ENCODE results near the gene CIDEA. TPM values are rescaled to one million over a fixed set of nuclear protein-coding genes. Genes with fewer than 3 reads are reported as not detected.
"Not testable (repeated sequence)": the region's sequence is repeated elsewhere in the genome, so short reads cannot be mapped to it uniquely, and the experiment has no call there.

CIDEA gene
- total and polyA plus RNA-seq, 4 donors, result 0.57 to 0.58 TPM; not detected in 2

DNA sequence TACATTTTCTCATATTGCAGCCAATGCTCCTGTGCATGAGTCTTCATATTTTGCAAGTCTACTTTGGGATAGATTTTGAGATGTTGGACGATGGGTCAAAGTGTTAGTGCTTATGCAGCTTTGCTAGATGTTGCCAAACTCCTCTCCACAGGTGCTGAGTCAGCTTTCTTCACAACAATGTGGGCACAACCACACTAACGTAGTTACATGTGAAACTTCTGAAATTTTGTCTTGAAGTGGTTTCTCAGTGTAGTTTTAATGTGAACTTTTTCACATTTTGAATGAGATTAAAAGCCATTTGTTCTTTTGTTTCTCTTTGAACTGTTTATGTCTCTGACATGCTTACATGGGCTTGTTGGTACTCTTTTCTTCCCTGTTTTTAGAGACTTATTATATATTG lies 27.4 kb upstream of the CIDEA start:
- ATAC-seq (ENCODE audit: low FRiP score); H3K27ac ChIP-seq (ENCODE audit: low read depth in 1 of 2, low read length in 2 of 2); H3K4me1 ChIP-seq (ENCODE audit: control insufficient read depth in 1 of 2, insufficient read depth in 2 of 2, low read length in 2 of 2); H3K4me3 ChIP-seq (ENCODE audit: low read length in 2 of 2); H3K27me3 ChIP-seq (ENCODE audit: control insufficient read depth in 1 of 2, insufficient read depth in 2 of 2, low read length in 1 of 2); DNase-seq; H3K9me3 ChIP-seq (ENCODE audit: control insufficient read depth, low read length); H3K36me3 ChIP-seq (ENCODE audit: control insufficient read depth in 1 of 2, insufficient read depth in 2 of 2, low read length in 1 of 2); intact Hi-C loops (cut with DNase I): not testable (repeated sequence)
- 78 to 100% methylated on average over 1 of the region's 2 CpGs for WGBS, 2 donors

DNA sequence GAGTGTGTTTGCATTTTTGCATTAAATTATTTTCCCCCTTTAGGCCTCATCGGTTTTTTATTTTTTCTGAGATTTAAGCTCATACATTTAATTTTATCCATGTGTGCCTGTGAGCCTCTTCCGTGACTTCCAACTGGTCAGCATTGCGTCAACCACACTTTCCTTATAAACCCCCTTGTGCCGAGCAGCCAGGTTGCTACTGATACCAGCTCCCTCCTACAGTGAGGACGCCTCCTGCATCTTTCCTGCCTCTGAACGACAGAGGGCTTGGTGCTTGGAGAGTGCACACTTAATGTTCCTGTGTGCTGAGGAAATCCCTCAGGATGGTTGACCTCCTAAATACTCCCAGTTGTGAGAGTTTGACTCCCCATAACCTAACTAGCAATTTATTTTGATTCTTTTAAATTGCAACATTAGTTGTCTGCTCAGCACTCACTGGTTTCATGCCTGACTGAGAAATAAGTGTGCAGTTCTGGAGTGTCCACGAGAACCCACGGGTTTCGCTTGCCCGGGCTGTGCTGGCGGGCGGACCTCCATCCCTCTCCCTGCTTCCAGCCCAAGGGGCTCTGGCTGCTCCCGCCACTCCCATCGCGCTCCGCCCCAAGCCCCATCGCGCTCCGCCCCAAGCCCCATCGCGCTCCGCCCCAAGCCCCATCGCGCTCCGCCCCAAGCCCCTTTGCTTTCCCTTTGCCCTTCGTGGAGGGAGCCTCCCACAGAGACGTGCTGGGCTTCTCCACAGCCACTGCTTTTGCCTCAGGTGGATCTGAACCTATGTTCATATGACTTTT lies 26.6 kb upstream of the CIDEA start:
- H3K27me3 ChIP-seq (ENCODE audit: control insufficient read depth in 1 of 2, insufficient read depth in 2 of 2, low read length in 1 of 2); DNase-seq; H3K9me3 ChIP-seq (ENCODE audit: control insufficient read depth, low read length); ATAC-seq (ENCODE audit: low FRiP score); H3K4me1 ChIP-seq (ENCODE audit: control insufficient read depth in 1 of 2, insufficient read depth in 2 of 2, low read length in 2 of 2); H3K36me3 ChIP-seq (ENCODE audit: control insufficient read depth in 1 of 2, insufficient read depth in 2 of 2, low read length in 1 of 2); H3K27ac ChIP-seq (ENCODE audit: low read depth in 1 of 2, low read length in 2 of 2); intact Hi-C loops (cut with DNase I); H3K4me3 ChIP-seq (ENCODE audit: low read length in 2 of 2): not testable (repeated sequence)
- WGBS, 2 donors, result 43 to 53% methylated on average over 13 to 15 of the region's 27 CpGs

GRCh38 chr18:12228308-12228707 lies 25.9 kb upstream of the CIDEA start:
- H3K4me3 ChIP-seq (ENCODE audit: low read length in 2 of 2); intact Hi-C loops (cut with DNase I); DNase-seq; H3K9me3 ChIP-seq (ENCODE audit: control insufficient read depth, low read length); H3K27me3 ChIP-seq (ENCODE audit: control insufficient read depth in 1 of 2, insufficient read depth in 2 of 2, low read length in 1 of 2); H3K4me1 ChIP-seq (ENCODE audit: control insufficient read depth in 1 of 2, insufficient read depth in 2 of 2, low read length in 2 of 2); H3K27ac ChIP-seq (ENCODE audit: low read depth in 1 of 2, low read length in 2 of 2); ATAC-seq (ENCODE audit: low FRiP score); H3K36me3 ChIP-seq (ENCODE audit: control insufficient read depth in 1 of 2, insufficient read depth in 2 of 2, low read length in 1 of 2): not testable (repeated sequence)
- 13 to 16% methylated on average over 3 of the region's 3 CpGs for WGBS, 2 donors

DNA sequence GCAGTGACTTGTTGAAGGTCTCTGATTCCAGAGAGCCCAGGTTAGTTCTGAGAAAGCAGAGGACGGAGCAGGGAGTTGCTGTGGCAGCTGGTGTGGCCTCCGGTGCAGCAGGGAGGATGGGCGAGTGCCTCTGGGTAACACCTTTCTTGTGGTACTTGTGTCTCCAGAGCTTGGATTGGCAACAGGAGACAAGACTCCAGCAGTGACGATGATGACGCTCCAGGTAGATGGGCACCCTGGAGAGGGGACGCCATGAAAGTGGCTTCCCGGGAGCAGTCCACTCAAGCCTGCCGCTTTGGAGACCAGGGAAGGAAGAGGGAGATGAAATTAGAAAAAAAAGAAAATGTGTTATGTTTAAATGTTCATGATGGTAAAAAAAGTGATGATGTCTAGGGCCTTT lies 23.6 kb upstream of the CIDEA start:
- not testable (repeated sequence) for DNase-seq; H3K4me3 ChIP-seq (ENCODE audit: low read length in 2 of 2); H3K9me3 ChIP-seq (ENCODE audit: control insufficient read depth, low read length); H3K27ac ChIP-seq (ENCODE audit: low read depth in 1 of 2, low read length in 2 of 2); H3K36me3 ChIP-seq (ENCODE audit: control insufficient read depth in 1 of 2, insufficient read depth in 2 of 2, low read length in 1 of 2); H3K27me3 ChIP-seq (ENCODE audit: control insufficient read depth in 1 of 2, insufficient read depth in 2 of 2, low read length in 1 of 2); H3K4me1 ChIP-seq (ENCODE audit: control insufficient read depth in 1 of 2, insufficient read depth in 2 of 2, low read length in 2 of 2); ATAC-seq (ENCODE audit: low FRiP score)
- intact Hi-C loops (cut with DNase I), result loop anchor here in 1 of 2 donors (10.0 kb wide), 1 partner anchor 166 kb away; no protein-coding TSS in a partner anchor
- WGBS, 2 donors, result 93 to 97% methylated on average over 8 of the region's 8 CpGs

- no peak overlapping the region for H3K27ac ChIP-seq (ENCODE audit: low read depth in 1 of 2, low read length in 2 of 2)
- 87 to 92% methylated on average over 17 of the region's 17 CpGs for WGBS, 2 donors
- intact Hi-C loops (cut with DNase I), result loop anchor here in 1 of 2 donors (10.0 kb wide), 1 partner anchor 166 kb away; no protein-coding TSS in a partner anchor
- no peak for ATAC-seq (ENCODE audit: low FRiP score)
- no peaks in the 10 kb centered on the region for H3K4me1 ChIP-seq (ENCODE audit: control insufficient read depth in 1 of 2, insufficient read depth in 2 of 2, low read length in 2 of 2)
- DNase-seq, result no peak
- no peak overlapping the region for H3K4me3 ChIP-seq (ENCODE audit: low read length in 2 of 2)
- no peaks in the 10 kb centered on the region for H3K27me3 ChIP-seq (ENCODE audit: control insufficient read depth in 1 of 2, insufficient read depth in 2 of 2, low read length in 1 of 2)
- H3K36me3 ChIP-seq (ENCODE audit: control insufficient read depth in 1 of 2, insufficient read depth in 2 of 2, low read length in 1 of 2), result no peaks in the 10 kb centered on the region
- no peaks in the 10 kb centered on the region for H3K9me3 ChIP-seq (ENCODE audit: control insufficient read depth, low read length)
These were observed 22.9 kb upstream of the CIDEA start for GRCh38 chr18:12231040-12231882.

DNA sequence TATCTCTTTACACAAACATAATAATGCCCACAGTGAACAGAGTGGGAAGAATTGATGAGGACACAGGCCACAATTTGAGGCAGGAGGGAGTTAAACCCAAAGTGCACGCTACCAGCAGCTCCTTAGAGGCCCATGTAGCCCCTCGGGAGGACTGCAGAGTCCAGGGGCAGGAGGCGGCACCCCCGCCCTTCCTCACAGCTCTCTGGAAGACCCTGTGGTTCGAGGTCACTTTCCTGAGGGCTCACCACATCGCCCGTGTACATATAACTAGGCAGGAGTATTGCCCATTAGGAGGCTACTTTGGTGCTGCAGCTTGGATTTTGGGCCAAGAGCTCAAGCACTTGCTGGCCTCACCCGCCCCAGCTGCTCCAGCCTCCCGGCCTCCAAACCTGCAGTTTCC lies 22.2 kb upstream of the CIDEA start:
- H3K4me1 ChIP-seq (ENCODE audit: control insufficient read depth in 1 of 2, insufficient read depth in 2 of 2, low read length in 2 of 2), result no peaks in the 10 kb centered on the region
- H3K9me3 ChIP-seq (ENCODE audit: control insufficient read depth, low read length), result no peaks in the 10 kb centered on the region
- intact Hi-C loops (cut with DNase I), result loop anchor here in 1 of 2 donors (10.0 kb wide), 1 partner anchor 167 kb away; no protein-coding TSS in a partner anchor
- no peak for DNase-seq
- ATAC-seq (ENCODE audit: low FRiP score), result no peak
- no peaks in the 10 kb centered on the region for H3K27me3 ChIP-seq (ENCODE audit: control insufficient read depth in 1 of 2, insufficient read depth in 2 of 2, low read length in 1 of 2)
- H3K36me3 ChIP-seq (ENCODE audit: control insufficient read depth in 1 of 2, insufficient read depth in 2 of 2, low read length in 1 of 2), result no peaks in the 10 kb centered on the region
- H3K27ac ChIP-seq (ENCODE audit: low read depth in 1 of 2, low read length in 2 of 2), result no peak overlapping the region
- 89 to 92% methylated on average over 9 of the region's 9 CpGs for WGBS, 2 donors
- no peak overlapping the region for H3K4me3 ChIP-seq (ENCODE audit: low read length in 2 of 2)

- H3K27me3 ChIP-seq (ENCODE audit: control insufficient read depth in 1 of 2, insufficient read depth in 2 of 2, low read length in 1 of 2), result no peaks in the 10 kb centered on the region
- no peaks in the 10 kb centered on the region for H3K9me3 ChIP-seq (ENCODE audit: control insufficient read depth, low read length)
- intact Hi-C loops (cut with DNase I), result loop anchor here in 1 of 2 donors (10.0 kb wide), 1 partner anchor 169 kb away; no protein-coding TSS in a partner anchor
- DNase-seq, result no peak
- no peaks in the 10 kb centered on the region for H3K4me1 ChIP-seq (ENCODE audit: control insufficient read depth in 1 of 2, insufficient read depth in 2 of 2, low read length in 2 of 2)
- no peaks in the 10 kb centered on the region for H3K36me3 ChIP-seq (ENCODE audit: control insufficient read depth in 1 of 2, insufficient read depth in 2 of 2, low read length in 1 of 2)
- WGBS, 2 donors, result 56 to 59% methylated on average over 5 of the region's 5 CpGs
- no peak overlapping the region for H3K4me3 ChIP-seq (ENCODE audit: low read length in 2 of 2)
- H3K27ac ChIP-seq (ENCODE audit: low read depth in 1 of 2, low read length in 2 of 2), result no peak overlapping the region
- no peak for ATAC-seq (ENCODE audit: low FRiP score)
These were observed 20.8 kb upstream of the CIDEA start for GRCh38 chr18:12233378-12233777.

- intact Hi-C loops (cut with DNase I), result loop anchor here in 1 of 2 donors (5.0 to 10.0 kb wide), 2 partner anchors 73 to 170 kb away; partner anchors contain the start of gene TUBB6
- 93 to 96% methylated on average over 19 of the region's 19 CpGs for WGBS, 2 donors
These were observed 19.5 kb upstream of the CIDEA start for GRCh38 chr18:12234451-12235190.

More at GRCh38 chr18:12234451-12235190, 19.5 kb upstream of the CIDEA start:
- Histone ChIP-seq H3K9me3 (ENCODE audit: control insufficient read depth, low read length) (no peaks in the 10 kb centered on the region), H3K27ac (ENCODE audit: low read depth in 1 of 2, low read length in 2 of 2) (no peak overlapping the region), H3K27me3 (ENCODE audit: control insufficient read depth in 1 of 2, insufficient read depth in 2 of 2, low read length in 1 of 2) (no peaks in the 10 kb centered on the region), H3K4me1 (ENCODE audit: control insufficient read depth in 1 of 2, insufficient read depth in 2 of 2, low read length in 2 of 2) (peaks cover 0 to 2% of the 10 kb centered on the region in 2 donors), H3K36me3 (ENCODE audit: control insufficient read depth in 1 of 2, insufficient read depth in 2 of 2, low read length in 1 of 2) (no peaks in the 10 kb centered on the region), H3K4me3 (ENCODE audit: low read length in 2 of 2) (no peak overlapping the region)
- DNase-seq (no peak), ATAC-seq (ENCODE audit: low FRiP score) (no peak)

Data from aorta (tissue), 5 donors.